Right atrium auricular region (tissue), 2 donors: ENCODE data around the gene RUNX3. TPM values are rescaled to one million over a fixed set of nuclear protein-coding genes. Genes with fewer than 3 reads are reported as not detected.

ENCODE experiments used
- DNase-seq: peaks from one replicate; pipeline ENCODE4 v3.0.0-alpha.2; 2019; ENCODE audit warnings: low spot score
- H3K27ac ChIP-seq, 2 donors: fragments of 200-600 bp; sonication (generic); 1 replicate in 1 of 2; 2 replicates in 1 of 2; pipeline ENCODE4 v1.5.1; 2016 to 2019
- H3K27me3 ChIP-seq, 2 donors: fragments of 200-600 bp; sonication (generic); one replicate each; pipeline versions ENCODE4 v1.5.1 to v1.6.0; 2017 to 2019
- H3K36me3 ChIP-seq: fragments of 200-600 bp; sonication (generic); one replicate; pipeline ENCODE4 v1.5.1; 2016
- H3K4me1 ChIP-seq, 2 donors: fragments of 200-600 bp; sonication (generic); one replicate each; pipeline versions ENCODE4 v1.5.1 to v1.6.0; 2017 to 2019
- H3K4me3 ChIP-seq, 2 donors: fragments of 200-600 bp; sonication (generic); 1 replicate in 1 of 2; 2 replicates in 1 of 2; pipeline ENCODE4 v1.5.1; 2017 to 2019; ENCODE audit warnings: mild to moderate bottlenecking in 1 of 2, moderate library complexity in 1 of 2
- H3K9me3 ChIP-seq, 2 donors: fragments of 200-600 bp; sonication (generic); one replicate each; pipeline ENCODE4 v1.5.1; 2019
- total RNA-seq, 2 donors: library from RNA; depleted of rRNA; stranded (reverse); fragments of >200 nt; gene quantifications; one replicate each; pipeline ENCODE4 v1.1.0, GENCODE V29; 2016
- TF ChIP-seq, protein P1 (sequence below), 2 donors: fragments of 200-600 bp; sonication (generic); IDR thresholded peaks; one replicate each; pipeline ENCODE4 v1.5.1; 2019; ENCODE audit warnings: antibody characterized with exemption in 2 of 2

RUNX3 gene
- total RNA-seq, 2 donors from 2014 or later, result 0.48 to 2.3 TPM

DNA sequence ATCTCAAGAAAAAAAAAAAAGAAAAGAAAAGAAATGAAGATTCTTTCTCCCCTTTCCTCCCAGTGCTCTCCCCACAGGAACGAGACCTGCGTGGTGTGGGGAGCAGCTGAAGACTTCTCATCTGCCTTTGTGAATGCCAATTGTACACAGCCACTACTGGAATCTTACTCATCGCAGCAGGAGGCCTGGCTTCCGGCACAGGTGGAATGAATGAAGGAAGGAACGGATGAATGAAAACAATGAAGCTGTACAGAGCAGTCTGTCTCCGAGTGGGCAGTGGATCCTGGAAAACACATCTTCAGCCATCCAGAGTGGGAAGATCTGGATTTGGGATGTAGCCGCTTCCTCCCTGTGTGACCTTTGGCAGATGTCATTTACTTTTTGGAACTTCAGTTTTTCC is 64.9 kb downstream of the RUNX3 start:
- Histone ChIP-seq H3K27me3 (no peaks in the 10 kb centered on the region), H3K27ac (no peak overlapping the region), H3K4me3 (no peak overlapping the region), H3K36me3 (no peaks in the 10 kb centered on the region), H3K4me1 (no peaks in the 10 kb centered on the region), H3K9me3 (no peaks in the 10 kb centered on the region)
- TF ChIP-seq, protein P1, sequence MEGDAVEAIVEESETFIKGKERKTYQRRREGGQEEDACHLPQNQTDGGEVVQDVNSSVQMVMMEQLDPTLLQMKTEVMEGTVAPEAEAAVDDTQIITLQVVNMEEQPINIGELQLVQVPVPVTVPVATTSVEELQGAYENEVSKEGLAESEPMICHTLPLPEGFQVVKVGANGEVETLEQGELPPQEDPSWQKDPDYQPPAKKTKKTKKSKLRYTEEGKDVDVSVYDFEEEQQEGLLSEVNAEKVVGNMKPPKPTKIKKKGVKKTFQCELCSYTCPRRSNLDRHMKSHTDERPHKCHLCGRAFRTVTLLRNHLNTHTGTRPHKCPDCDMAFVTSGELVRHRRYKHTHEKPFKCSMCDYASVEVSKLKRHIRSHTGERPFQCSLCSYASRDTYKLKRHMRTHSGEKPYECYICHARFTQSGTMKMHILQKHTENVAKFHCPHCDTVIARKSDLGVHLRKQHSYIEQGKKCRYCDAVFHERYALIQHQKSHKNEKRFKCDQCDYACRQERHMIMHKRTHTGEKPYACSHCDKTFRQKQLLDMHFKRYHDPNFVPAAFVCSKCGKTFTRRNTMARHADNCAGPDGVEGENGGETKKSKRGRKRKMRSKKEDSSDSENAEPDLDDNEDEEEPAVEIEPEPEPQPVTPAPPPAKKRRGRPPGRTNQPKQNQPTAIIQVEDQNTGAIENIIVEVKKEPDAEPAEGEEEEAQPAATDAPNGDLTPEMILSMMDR (IDR thresholded peaks at IDR 0.05), result no peak
- peak; percentile 4 for DNase-seq

DNA sequence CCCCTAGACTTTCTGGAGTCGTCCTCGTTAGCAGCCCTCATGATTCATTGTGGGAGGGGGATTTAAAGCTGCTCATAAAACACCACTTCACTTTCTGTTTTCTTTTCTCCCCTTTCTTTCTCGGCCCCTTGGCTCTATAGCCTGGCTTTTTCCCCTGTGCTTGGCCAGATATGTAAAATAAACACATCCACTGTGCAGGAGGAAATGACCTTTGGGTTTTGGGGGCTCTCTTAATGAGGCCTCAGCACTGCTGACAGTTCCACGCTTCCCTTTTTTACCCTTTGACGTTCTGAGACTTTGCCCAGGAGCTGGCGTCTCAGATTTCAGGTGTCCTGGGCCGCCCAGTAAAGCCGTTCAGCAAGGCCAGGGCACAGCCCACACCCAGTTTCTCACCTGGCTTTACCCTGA is 65.7 kb downstream of the RUNX3 start:
- no peaks in the 10 kb centered on the region for H3K27me3 ChIP-seq

DNA sequence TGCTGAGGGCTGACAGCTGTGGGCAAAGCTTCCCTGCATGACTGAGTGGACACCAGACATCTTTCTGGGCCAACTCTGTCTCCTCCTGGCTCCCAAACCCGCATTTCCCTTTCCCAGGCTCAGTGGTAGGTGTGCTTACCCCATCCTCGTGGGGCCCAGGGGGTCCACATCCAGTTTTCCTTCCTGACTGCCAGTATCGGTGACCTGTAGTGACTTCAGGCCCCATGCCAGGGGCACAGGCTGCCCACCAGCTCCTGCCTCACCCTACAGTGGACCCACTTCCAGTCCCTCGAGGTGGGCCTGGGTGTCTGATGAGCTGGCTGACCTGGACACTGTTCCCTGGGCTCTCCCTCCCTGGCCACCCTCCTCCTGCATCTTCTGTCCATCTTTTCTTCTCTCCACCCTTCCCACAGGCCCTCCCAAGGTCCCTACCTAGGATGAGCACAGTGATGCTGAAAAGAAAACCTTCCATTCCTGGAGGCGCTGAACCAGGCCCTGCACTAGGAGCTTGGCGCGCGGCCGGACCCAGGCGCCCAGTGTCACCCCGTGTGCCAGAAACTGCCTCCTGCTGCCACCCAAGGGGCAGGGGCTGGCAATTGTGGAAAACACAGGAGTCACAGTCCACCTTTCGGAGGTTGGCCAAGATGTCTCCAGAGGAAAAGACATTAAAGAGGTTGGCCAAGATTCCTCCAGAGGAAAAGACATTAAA is 67.1 kb downstream of the RUNX3 start:
- Histone ChIP-seq H3K36me3 (no peaks in the 10 kb centered on the region), H3K4me1 (no peaks in the 10 kb centered on the region), H3K27ac (no peak overlapping the region), H3K4me3 (no peak overlapping the region), H3K27me3 (no peaks in the 10 kb centered on the region), H3K9me3 (no peaks in the 10 kb centered on the region)
- TF ChIP-seq, protein P1 (IDR thresholded peaks at IDR 0.05), result no peak
- DNase-seq, result no peak

More for the DNA sequence above, 65.7 kb downstream of the RUNX3 start:
- DNase-seq, result no peak
- H3K4me3 ChIP-seq, result no peak overlapping the region
- no peaks in the 10 kb centered on the region for H3K4me1 ChIP-seq
- no peak overlapping the region for H3K27ac ChIP-seq
- no peaks in the 10 kb centered on the region for H3K36me3 ChIP-seq
- H3K9me3 ChIP-seq, result no peaks in the 10 kb centered on the region
- TF ChIP-seq, protein P1 (IDR thresholded peaks at IDR 0.05), result no peak

DNA sequence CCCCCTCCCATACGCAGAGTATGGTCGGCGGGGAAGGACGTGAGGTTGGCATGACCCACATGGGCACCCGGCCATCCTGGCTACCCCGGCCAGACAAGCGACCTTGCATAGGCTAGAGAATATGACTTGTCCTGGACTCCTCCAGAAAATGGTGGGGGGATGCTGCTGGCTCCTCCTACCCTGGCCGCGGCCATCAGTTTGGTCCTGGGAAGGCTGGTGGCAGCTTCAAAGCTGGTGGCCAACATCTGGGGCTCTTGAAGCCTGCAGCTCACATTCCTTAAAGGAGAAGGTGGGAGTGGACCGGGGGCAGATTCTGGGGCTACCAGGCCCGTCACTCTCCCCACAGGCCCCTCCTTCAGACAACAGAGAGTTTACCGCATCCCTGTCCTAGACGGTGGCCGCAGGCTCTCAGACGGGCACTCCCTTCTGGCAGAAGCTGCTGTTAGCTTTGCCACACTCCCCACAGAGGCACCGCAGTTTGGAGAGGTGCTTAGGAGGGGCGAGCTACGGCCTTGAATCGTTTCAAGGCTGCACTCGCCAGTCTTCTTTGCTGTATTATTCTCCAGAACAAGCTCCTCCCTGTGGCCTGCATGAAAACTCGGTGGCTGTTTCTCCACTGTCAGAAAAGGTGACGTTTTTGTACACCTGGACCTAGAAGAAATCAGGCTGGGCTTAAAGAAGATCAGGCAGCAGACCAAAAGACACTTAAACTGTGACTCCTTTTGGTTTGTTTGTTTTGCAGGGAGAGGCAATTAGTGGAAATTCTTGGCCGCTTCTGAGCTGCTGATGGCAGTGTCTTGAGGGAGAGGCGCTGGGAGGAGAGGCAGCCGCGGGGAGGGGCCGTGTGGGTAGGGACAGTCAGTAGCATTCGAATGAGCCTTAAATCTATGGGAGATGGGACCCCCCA is 68.0 kb downstream of the RUNX3 start:
- no peak for DNase-seq
- H3K27ac ChIP-seq, result no peak overlapping the region
- H3K4me3 ChIP-seq, result no peak overlapping the region
- no peaks in the 10 kb centered on the region for H3K27me3 ChIP-seq
- no peaks in the 10 kb centered on the region for H3K36me3 ChIP-seq
- H3K4me1 ChIP-seq, result no peaks in the 10 kb centered on the region
- TF ChIP-seq, protein P1 (IDR thresholded peaks at IDR 0.05), result no peak
- no peaks in the 10 kb centered on the region for H3K9me3 ChIP-seq

DNA sequence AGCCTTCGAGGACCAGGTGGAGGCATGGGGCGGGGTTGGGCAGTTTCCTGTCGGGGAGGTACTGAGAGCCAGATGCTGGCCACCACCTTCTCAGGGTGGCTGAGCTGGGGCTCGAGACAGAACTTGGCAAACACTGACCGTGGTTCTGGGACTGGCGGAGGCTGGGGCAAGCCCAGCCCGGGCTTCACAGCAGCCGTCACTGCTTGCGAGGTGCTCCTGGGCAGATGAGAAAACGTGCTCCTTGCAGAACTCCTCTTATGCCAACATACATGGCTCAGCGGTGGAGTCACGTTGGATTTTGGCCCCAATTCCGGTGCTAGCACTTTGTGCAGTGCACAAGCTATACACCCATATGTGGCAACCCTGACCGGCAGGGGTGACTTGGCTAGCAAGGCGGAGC is 69.2 kb downstream of the RUNX3 start:
- no peaks in the 10 kb centered on the region for H3K9me3 ChIP-seq
- no peaks in the 10 kb centered on the region for H3K4me1 ChIP-seq
- no peak for DNase-seq
- H3K36me3 ChIP-seq, result no peaks in the 10 kb centered on the region
- no peak overlapping the region for H3K4me3 ChIP-seq
- TF ChIP-seq, protein P1 (IDR thresholded peaks at IDR 0.05), result no peak
- H3K27ac ChIP-seq, result no peak overlapping the region
- no peaks in the 10 kb centered on the region for H3K27me3 ChIP-seq
